Activated CD4-positive, alpha-beta T cell treated with anti-CD3 and anti-CD28 coated beads for 4 hours (primary cell): ENCODE data around the gene TRAF5.
"Not testable (repeated sequence)": the region's sequence is repeated elsewhere in the genome, so short reads cannot be mapped to it uniquely, and the experiment has no call there.

Experiments
- DNase-seq, 2 donors: peaks; one replicate each; pipeline ENCODE4 v3.0.0-alpha.2; 2020

Gene TRAF5, protein sequence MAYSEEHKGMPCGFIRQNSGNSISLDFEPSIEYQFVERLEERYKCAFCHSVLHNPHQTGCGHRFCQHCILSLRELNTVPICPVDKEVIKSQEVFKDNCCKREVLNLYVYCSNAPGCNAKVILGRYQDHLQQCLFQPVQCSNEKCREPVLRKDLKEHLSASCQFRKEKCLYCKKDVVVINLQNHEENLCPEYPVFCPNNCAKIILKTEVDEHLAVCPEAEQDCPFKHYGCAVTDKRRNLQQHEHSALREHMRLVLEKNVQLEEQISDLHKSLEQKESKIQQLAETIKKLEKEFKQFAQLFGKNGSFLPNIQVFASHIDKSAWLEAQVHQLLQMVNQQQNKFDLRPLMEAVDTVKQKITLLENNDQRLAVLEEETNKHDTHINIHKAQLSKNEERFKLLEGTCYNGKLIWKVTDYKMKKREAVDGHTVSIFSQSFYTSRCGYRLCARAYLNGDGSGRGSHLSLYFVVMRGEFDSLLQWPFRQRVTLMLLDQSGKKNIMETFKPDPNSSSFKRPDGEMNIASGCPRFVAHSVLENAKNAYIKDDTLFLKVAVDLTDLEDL

DNA sequence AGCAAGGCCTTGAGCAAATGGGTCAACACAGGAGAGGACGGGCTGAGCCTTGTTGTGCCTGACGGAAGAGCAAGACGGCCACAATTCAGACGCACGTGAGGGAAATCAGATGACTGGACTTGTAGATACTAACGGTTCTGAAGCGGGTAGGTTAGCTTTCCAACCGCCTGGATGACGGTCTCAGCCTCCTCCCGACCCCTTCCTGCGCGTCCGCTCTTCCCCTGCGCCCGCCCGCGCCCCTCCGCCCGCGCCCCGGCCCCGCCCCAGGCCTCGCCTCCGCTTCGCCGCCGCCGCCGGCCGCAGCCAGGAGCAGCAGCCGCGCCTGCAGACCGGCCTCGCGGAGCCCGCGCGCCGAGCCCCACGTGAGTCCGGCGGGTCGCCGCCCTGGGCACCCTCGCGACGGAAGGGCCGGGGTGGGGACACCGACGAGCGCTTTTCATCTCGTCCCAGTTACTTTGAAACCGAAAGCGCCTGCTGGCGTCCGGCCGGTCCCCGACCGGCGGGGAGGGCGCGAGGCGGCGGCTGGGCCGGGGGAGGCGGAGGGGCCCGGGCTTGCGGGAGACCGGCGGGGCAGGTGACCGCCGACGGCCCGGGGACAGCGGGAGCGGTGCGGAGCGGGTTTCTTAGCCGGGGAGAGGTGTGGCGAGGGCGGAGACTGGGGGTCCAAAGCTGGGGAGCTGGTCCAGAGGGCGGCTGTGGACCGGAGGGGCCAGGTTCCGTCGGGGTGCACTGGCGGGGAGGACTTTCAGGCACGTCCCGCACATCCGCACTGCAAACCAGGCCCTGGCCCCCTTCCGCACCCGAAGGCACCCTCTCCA, at the start of gene TRAF5:
Gene TRAF5 (plus strand): TSS at position 306 of the 818 bp plus-strand sequence. CDS start 26,407 bp downstream, outside the sequence.
- peak; percentile 51 to 57 for DNase-seq

DNA sequence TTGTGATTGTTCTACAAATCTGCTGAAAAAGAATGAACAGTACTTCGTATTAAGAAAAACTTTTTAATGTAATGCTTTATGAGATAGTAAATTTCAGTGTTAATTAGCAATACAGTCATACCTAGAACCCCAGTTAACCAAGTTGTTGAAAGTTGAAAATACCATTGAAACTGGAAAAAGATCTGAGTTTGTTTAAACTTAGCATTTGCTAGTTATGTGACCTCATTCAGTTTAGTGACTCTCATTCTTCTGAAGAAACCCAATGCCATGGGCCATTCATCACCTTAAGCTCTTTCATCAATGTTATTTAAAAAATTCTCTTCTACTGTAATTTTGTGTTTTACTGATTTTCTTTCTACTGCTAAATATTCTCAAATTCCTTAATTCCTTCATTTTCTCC, 47.3 kb upstream of the TRAF5 start:
- DNase-seq = no peak

DNA sequence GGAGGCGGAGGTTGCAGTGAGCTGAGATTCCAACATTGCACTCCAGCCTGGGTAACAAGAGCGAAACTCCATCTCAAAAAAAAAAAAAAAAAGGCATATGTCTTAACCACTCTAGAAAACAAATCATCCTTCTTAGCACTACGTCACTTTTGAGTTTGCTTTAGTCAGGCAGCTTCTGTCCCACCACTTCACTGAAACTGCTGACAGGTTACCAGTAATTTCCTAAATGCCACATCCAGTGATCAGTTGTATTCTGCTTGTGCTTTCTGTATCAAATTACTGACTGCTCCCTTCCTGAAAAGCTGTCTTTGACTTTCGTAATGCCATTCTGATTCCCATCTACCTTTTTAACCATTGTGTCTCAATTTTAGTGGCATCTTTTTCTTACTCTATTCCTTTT, 45.7 kb upstream of the TRAF5 start:
- no peak for DNase-seq

DNA sequence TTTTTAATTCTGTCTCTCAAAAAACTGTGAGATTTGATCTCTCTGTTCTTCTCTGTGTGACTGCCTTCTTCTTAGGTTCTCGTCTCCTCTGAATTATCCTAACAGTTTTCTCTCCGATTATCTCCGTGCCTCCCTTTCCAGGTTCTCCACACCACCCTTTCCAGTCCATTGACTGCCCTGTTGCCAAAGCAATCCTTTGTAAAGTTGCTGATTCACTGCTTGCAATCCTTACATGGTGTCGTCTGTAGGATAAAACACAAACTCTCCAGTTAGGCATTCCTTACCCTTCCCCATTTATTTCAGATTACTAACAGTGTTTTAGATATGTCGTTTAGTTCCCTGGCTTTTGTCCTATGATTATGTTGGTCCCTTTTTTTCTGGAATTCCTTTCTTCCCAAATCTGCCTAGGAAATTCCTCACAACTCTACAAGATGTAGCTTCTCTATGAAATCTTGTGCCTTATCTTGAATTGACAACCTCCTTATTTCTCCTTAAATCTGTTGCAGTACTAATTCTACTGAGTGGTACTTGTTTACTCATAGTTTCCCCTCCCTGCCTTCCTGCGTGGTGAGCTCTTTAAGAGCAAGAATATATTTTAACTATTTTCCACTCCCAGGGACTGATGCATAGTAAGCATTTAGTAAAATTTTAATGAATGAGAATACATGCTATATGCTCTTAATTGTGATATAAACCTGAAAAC, 45.2 kb upstream of the TRAF5 start:
- DNase-seq = no peak

DNA sequence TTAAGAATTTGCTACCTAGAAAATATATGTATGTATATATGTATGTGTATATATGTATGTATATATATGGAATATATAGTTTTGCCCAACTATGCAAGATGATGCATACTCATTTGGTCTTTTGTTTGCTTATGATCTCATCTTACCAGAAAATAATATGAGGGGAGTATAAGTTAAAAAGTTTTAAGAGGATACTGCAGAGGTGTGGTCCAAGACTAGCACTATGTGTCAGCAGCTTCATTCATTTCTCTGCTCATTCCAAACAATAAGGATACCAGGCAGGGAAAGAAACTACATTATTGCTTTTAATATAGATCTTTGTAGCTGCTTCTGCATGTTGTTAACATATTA, 44.6 kb upstream of the TRAF5 start:
- no peak for DNase-seq

DNA sequence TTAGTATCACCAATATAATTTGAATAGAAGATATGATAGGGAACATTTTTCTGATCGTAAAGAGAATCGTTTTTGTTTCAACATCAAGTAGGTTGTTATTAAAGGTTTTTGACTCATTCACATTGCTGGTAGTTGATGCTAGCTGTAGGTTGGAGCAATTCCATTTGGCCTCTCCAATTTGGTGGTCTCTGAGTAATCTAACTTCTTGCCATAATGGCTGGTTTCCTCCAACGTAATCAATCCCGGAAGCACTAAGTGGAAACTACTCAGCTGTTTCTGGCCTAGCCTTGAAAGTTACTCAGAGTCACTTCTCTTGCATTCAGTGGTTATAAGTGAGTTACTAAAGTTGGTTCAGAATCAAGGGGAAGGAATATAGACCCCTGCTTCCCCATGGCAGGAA, 41.4 kb upstream of the TRAF5 start:
- no peak for DNase-seq

DNA sequence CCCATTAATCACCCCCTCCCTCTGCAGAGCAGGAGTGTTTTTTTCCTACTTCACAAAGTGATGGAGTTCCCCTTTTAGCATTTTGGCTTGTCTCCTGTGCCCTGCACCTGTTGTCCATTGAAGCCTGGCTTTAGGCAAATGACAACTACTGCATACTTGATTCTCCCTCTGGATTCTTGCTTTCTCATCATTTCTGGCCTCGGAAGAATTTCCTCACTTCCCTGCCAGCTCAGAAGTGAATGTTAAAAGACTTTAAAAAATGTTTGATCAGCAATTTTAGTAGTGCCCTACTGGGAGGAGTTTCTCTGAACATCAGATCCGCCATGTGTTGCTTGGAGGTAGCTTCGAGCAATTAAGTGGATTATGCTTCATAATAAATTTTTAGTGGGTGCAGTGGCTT, 39.4 kb upstream of the TRAF5 start:
- DNase-seq = no peak

DNA sequence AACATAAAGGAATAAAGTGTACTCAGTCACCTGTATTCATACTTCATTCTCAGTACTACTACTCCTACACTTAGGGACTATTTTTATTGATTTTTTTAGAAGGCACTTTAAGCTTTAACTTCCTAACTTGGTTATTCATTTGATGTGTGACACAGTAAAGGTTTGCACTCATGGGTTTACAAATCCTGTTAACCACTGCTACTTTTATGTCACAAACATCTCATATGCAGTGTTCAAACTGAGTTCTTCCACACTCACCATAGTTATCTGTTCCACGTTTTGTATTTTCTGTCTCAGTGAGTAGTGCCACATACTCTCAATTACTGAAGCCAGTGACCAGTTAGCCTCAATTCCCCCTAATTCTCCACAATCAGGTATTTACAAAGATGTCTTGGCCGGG, 34.2 kb upstream of the TRAF5 start:
- DNase-seq = no peak

DNA sequence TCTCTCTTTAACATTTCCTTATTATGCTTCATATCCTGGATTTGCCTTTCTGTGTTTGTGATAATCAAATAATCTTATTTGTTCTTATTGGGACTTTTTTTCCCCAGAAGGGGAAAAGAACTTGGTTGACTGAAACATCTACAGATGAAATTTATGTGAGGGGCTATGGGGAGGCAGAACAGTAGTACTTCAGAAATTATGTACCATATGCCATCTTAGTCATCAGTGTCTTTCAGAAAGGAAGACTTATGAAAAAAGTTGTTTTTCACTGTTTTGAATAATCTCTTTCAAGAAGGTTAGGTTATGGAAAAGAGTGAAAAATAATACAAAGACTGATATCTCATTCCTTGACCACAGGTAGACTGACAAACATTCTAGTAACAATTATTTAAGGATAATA, 30.2 kb upstream of the TRAF5 start:
- no peak for DNase-seq

DNA sequence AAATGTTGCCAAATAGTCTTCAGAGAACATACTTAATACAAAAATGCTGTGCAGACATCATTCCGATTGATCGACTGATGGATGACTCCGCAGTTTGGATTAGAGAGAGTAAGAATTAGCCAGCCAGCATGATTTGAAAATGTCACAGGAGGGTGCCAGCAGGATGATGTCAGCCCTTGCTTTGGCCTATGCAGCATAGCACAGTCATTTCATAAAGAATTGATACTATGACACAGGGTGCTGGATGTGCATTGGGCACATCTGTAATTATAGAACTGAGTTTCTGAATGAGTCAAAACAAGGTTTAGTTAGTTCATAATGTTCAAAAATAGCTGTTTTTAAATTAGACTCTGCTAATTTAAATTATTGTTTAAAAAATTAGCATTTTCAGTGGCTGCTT, 21.6 kb upstream of the TRAF5 start:
- no peak for DNase-seq

DNA sequence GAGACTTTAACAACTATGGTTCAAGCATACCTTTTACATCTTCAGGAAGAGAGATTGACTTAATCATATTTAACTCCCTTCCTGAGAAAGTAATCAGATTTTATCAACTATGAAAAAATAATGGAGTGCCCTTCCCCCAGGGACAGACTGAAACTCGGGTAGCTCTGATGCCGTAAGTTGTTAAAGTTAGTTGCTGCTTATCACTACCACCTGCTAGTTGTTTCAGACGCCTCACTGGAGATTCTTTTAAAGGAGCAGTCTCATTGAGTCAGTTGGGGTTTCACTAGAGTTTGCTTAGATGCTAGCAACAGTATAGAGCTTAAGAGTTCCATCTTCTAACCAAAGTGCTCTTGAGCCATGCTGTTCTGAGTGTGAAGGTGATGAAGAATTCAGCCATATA, 17.0 kb upstream of the TRAF5 start:
- no peak for DNase-seq

DNA sequence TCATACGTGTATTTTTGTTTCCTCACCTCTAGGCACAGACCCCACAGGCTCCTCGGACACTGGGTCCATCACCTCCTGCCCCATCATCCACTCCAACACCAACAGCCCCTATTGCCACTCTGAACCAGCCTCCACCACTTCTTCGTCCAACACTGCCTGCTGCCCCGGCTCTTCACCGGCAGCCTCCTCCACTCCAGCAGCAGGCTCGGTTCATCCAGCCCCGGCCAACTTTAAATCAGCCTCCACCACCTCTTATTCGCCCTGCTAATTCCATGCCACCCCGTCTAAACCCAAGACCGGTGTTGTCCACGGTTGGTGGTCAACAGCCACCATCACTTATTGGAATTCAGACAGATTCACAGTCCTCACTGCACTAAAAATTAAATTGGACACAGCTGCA, 13.2 kb upstream of the TRAF5 start:
- DNase-seq = no peak

DNA sequence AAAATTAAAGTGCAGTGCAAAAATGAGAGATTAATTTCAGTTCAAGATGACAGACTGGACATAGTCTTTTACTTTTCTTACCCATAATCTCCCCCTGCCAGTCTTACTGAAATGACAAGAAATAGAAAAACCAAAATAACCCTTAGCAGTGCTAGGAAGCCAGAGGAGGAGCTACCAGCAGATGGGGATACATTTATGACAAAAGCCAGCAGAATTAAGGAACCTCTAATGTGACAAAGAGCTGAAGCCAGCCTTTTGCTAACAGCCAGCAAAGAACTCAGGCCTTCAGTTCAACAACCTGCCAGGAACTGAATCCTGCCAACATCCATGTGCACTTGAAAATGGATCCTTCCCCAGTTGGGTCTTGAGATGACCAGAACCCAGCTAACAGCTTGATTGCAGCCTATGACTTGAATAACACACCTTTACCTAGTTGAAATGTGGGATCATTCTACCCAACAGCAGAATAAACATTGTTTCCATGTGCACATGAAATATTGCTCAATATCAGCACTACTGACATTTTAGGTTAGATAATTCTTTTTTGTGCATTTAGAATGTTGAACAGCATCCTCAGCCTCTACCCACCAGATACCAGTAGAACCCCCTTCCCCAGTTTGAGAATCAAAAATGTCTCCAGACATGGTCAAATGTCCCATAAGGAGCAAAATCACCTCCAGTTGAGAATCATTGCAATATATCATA, 7.9 kb upstream of the TRAF5 start:
- DNase-seq = no peak

DNA sequence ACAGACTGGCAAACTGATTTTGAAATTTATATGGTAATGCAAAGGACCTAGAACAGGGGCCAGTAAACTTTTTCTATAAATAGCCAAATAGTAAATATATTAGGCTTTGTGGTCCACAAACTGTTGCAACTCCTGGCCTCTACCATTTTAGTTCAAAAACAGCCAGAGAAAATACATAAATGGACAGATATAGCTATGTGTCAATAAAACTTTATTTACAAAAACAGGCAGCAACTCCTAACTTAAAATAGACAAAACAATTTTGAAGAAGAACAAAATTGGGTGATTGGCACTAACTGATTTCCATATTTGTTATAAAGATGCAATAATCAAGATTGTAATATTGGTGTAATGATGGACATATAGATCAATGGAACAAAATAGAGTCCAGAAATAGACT, 6.7 kb upstream of the TRAF5 start:
- DNase-seq = no peak

DNA sequence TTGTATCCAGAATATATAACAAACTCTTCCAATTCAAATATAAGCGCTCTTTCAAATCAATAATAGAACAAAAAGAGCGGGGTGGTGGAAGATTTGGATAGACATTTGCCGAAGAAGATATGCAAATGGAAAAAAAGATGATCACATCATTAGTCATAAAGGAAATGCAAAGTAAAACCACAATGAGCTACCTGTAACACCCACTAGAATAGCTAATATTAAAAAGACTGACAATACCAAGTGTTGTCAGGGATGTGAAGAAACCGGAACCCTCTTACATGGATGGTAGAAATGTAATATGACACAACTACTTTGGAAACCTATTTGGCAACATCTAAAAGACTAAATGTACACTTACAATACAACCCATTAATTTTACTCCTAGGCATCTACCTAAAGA, 5.7 kb upstream of the TRAF5 start:
- no peak for DNase-seq

DNA sequence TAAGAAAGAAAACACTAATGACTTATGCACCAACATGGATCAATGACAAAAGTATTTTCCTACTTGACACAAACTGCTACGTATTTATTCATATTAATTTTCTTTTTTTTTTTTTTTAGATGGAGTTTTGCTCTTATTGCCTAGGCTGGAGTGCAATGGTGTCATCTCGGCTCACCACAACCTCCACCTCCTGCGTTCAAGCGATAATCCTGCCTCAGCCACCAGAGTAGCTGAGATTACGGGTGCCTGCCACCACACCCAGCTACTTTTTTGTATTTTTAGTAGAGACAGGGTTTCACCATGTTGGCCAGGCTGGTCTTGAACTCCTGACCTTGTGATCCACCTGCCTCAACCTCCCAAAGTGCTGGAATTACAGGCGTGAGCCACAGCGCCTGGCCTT, 5.0 kb upstream of the TRAF5 start:
- not testable (repeated sequence) for DNase-seq

DNA sequence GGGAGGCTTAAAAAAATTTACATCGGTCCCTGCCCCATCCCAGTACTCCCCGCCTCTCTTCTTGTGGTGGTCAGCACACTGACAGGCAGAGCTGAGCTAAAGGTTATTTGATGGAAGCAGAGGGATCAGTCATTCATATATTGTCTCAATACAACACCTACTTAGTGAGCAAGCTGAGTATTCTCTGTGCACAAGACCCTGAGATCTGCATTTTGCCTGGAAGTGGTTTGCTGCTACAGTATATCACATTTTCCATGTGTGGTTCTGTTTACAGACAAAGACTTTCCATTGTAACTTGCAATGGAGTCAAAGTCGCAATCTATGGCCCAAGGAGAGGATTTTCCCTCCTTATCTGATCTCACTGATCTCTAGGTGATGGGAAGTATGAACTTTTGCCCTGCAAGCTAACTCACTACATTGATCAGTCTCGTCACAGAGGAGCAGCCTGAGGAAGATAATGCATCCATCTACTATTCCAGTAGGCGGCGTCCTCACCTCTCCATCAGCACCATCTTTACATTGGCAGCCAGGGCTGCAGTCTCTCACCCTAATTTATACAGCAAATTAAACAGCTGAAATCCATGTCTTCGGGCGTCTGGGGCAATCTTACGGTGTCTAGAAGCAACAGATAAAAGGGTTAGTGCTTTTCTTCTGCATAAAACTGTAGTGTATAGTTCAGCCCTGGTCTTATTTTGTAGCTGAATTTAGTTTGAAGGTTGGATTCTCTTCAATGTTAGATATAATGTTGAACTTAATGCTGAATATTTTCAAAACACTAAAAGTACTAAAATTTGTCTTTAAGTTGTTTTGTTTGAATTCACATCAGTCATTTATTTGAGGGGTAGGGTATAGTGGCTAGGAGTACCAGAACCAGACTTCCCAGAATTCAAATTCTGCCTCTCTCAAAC, 3.2 kb upstream of the TRAF5 start:
- DNase-seq = peak; percentile 71 to 73

DNA sequence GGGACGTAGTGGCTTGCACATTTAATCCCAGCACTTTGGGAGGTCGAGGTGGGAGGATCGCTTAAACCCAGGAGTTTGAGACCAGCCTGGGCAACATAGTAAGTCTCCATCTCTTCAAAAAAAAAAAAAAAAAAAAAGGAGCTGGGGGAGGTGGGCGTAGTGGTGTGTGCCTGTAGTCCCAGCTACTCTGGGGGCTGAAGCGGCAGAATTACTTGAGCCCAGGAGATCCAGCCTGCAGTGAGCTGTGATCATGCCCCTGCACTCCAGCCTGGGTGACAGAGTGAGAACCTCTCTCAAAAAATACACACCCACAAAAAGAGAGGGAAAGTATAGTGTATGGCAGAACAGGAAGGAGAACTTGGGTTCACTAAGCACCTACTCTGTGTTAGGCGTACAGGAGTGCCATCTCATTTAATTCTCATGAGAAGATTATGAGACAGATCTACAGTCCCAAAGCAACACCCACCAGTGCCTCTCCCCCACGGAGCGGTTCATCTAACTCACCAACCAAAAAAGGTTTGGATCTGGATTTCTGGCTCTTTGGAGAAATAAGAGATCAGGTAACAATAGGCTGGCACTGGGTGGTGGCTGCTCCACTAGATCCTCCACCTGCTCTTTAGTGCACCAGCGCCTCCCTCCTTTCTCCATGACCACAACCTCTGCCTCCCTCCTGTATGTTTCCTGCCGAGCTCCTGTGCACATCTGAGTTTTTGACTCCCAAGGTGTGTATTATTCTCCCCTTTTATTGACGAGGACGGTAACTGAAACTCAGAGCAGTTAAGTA, 1.4 kb upstream of the TRAF5 start:
- no peak for DNase-seq

DNA sequence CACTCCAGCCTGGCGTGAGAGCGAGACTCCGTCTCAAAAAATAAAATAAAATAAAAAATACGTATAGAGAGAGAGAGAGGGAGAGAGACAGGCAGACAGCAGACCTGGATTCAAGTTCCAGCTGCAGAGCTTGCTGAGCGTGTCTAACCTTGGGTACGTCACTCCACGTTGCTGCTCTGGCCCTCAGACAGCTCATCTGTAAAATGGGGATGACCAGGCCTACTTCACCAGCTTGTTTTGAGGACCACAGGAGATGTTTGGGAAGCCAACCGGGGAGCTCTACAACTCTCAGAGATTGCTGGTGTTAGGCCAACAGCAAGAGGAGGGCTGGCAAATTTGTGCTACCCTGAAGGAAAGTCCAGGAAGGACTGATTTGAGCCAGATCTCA, 499 bp upstream of the TRAF5 start:
- no peak for DNase-seq

DNA sequence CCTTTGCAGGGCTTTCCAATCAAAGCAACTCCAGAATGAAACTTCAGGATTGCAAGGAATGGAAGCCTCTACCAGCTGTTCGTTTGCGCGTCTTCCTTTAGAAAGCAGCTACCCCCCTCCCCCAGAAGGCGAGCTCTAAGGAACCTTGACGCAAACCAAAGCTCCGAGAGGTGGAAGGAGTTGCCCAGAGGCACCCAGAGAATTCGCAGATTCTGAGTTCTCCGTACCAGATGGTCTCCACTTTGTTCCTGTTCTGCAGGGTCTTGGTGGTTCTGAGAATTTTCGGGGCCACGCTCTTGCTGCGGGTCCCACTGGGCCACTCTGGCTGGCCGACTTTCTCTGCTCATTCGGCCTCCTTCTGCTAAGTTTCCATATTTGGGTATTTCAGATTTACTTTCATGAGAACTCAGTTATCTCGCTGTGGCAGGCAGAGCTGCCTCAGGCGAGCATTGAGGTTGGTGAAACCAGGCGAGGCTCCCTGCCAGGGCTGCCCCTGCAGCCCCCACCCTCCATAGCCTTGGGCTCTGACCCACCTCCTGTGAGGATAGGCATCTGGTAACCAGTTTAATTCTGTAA, 801 bp downstream of the TRAF5 start:
- peak in 1 of 2 donors; percentile 45 for DNase-seq
